Keratinocyte (primary cell): ENCODE measurements around the gene COL13A1. TPM values are rescaled to one million over a fixed set of nuclear protein-coding genes. Genes with fewer than 3 reads are reported as not detected.

Source experiments
- DNase-seq: peaks from one replicate; pipeline ENCODE4 v3.0.0-alpha.2; 2011; ENCODE audit warnings: low read depth, missing footprints, low spot score
- FAIRE-seq: peaks from 2 replicates; lab custom pipeline; 2011; peaks lifted over from hg19 to GRCh38; lab: Jason Lieb, UNC
- H2AFZ ChIP-seq: 2 replicates; pipeline ENCODE4 v1.6.0; 2012; ENCODE audit warnings: low read length, control low read depth, inconsistent platforms; ENCODE audit not compliant: control insufficient read depth
- H3K27ac ChIP-seq: 2 replicates; pipeline ENCODE4 v1.5.1; 2011; ENCODE audit warnings: low read length; ENCODE audit not compliant: control insufficient read depth, insufficient read depth
- H3K27me3 ChIP-seq: 3 replicates; pipeline ENCODE4 v1.6.0; 2011; ENCODE audit warnings: low read length; ENCODE audit not compliant: control insufficient read depth, insufficient read depth; ENCODE audit errors: extremely low read depth
- H3K36me3 ChIP-seq, 2 experiments: 2 replicates in 1 of 2; 3 replicates in 1 of 2; pipeline ENCODE4 v1.5.1; 2011; ENCODE audit warnings: low read length in 2 of 2, mild to moderate bottlenecking in 1 of 2; ENCODE audit not compliant: control insufficient read depth in 2 of 2, insufficient read depth in 2 of 2; ENCODE audit errors: extremely low read depth in 1 of 2
- H3K4me1 ChIP-seq: 3 replicates; pipeline ENCODE4 v1.5.1; 2011; ENCODE audit warnings: low read length; ENCODE audit not compliant: control insufficient read depth, insufficient read depth; ENCODE audit errors: extremely low read depth
- H3K4me2 ChIP-seq: 3 replicates; pipeline ENCODE4 v1.6.0; 2011; ENCODE audit warnings: low read depth, low read length; ENCODE audit not compliant: control insufficient read depth, insufficient read depth; ENCODE audit errors: extremely low read depth
- H3K4me3 ChIP-seq, 3 experiments: fragments of 200-600 bp in 1 of 3; sonication (generic) in 1 of 3; 2 replicates in 2 of 3; 3 replicates in 1 of 3; pipeline ENCODE4 v1.5.1; 2011 to 2016; ENCODE audit warnings: low read length in 3 of 3, mild to moderate bottlenecking in 3 of 3, control low read depth in 2 of 3, inconsistent platforms in 1 of 3, low read depth in 1 of 3, mixed read lengths in 1 of 3, mixed run types in 1 of 3, moderate library complexity in 1 of 3; ENCODE audit not compliant: control insufficient read depth in 2 of 3, insufficient read depth in 2 of 3; ENCODE audit errors: extremely low read depth in 1 of 3
- H3K79me2 ChIP-seq: 2 replicates; pipeline ENCODE4 v1.6.0; 2012; ENCODE audit warnings: low read length; ENCODE audit not compliant: control insufficient read depth, insufficient read depth
- H3K9ac ChIP-seq: 3 replicates; pipeline ENCODE4 v1.6.0; 2011; ENCODE audit warnings: low read length; ENCODE audit not compliant: control insufficient read depth, insufficient read depth; ENCODE audit errors: extremely low read depth
- H3K9me1 ChIP-seq: 3 replicates; pipeline ENCODE4 v1.6.0; 2011; ENCODE audit warnings: low read length; ENCODE audit not compliant: control insufficient read depth, insufficient read depth; ENCODE audit errors: extremely low read depth
- H3K9me3 ChIP-seq: 2 replicates; pipeline ENCODE4 v1.5.1; 2012; ENCODE audit warnings: low read depth, low read length; ENCODE audit not compliant: control insufficient read depth
- H4K20me1 ChIP-seq: 3 replicates; pipeline ENCODE4 v1.6.0; 2011; ENCODE audit warnings: low read length; ENCODE audit not compliant: control insufficient read depth, insufficient read depth; ENCODE audit errors: extremely low read depth
- CTCF ChIP-seq, 3 experiments: IDR thresholded peaks in 1 of 3; conservative IDR thresholded peaks in 1 of 3; optimal IDR thresholded peaks in 1 of 3; 2 replicates in 2 of 3; 3 replicates in 1 of 3; pipeline versions ENCODE3 to v1.5.1; 2011; ENCODE audit warnings: low read length in 3 of 3, mild to moderate bottlenecking in 3 of 3, moderate library complexity in 2 of 3, control low read depth in 1 of 3, inconsistent platforms in 1 of 3; ENCODE audit not compliant: insufficient read depth in 2 of 3; ENCODE audit errors: extremely low read depth in 1 of 3
- EZH2 ChIP-seq: IDR thresholded peaks from one replicate; pipeline ENCODE4 v1.6.1; 2012; ENCODE audit warnings: inconsistent platforms, mild to moderate bottlenecking, low read length, moderate library complexity
- dilution Hi-C: fragments of 300-500 bp; cut with MboI; formaldehyde crosslinking; loops from one replicate; pipeline ENCODE4 v1.7.0; 2020; ENCODE audit warnings: low sequenced_read_pairs; ENCODE audit not compliant: extremely low pct_ligation_motif_present
- polyA plus RNA-seq, 5 experiments: library from polyadenylated mRNA; depleted of rRNA in 3 of 5; stranded (reverse) in 3 of 5; stranded (forward) in 1 of 5; unstranded in 1 of 5; fragments of >200 nt; gene quantifications; 1 replicate in 1 of 5; 2 replicates in 3 of 5; 3 replicates in 1 of 5; pipeline versions ENCODE4 v1.2.1 to v1.2.3, GENCODE V29; 2011 to 2012; ENCODE audit warnings: missing spikeins in 2 of 5, low read depth in 1 of 5, low replicate concordance in 1 of 5

COL13A1 gene
- polyA plus RNA-seq, 1 donor (not counting 4 experiments of a cell fraction or from before 2014, with no cell fraction given): 1.5 TPM

DNA sequence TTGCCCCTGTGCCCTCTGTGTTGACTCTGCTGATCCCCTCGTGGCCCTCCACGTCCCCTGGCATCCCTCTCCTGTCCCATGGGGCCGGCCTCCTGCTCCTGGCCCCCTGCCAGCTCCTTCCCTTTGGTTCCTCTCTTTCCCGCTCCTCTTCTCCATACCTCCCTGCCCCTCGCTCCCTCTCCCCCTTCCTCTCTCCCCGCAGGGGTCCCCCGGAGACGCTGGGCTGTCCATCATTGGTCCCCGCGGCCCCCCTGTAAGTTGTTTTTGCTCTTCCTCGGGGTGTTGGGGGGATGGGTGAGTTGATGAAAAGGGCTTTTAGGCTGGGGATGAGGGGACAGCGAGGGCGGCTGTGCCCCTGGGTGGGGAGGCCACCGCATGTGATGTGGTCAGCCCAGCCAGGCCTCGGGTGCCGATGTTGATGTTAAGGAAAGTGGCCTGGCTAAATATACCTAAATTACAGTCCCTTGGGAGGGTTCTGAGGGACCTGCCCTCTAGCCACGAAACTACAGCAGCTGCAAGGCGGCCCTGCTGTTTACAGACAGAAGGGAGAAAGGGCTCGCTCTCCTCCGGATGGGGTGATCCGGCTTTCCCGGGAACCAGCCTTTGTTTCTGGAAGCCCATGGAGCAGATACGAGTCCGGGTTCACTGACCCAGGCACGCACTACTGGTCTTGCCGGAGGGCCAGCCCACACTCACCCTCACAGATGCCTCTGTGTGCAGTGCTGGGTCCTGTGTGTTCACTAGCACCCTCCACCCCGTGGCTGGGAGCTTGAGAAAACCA is 78.8 kb downstream of the COL13A1 start:
- H3K4me3 ChIP-seq: no peak overlapping the region
- no peak for DNase-seq
- H3K27me3 ChIP-seq: no peaks in the 10 kb centered on the region
- H3K4me1 ChIP-seq: no peaks in the 10 kb centered on the region
- H3K9me1 ChIP-seq: no peaks in the 10 kb centered on the region
- no peaks in the 10 kb centered on the region for H4K20me1 ChIP-seq
- no peak for TF ChIP-seq CTCF (optimal IDR thresholded peaks at IDR 0.05 in 1 of 3, IDR thresholded peaks at IDR 0.05 in 1 of 3, conservative IDR thresholded peaks at IDR 0.05 in 1 of 3; ENCODE audit: extremely low read depth in 1 of 3, insufficient read depth in 2 of 3, low read length in 3 of 3)
- no peak for TF ChIP-seq EZH2
- H3K36me3 ChIP-seq: no peaks in the 10 kb centered on the region
- no peaks in the 10 kb centered on the region for H3K79me2 ChIP-seq
- dilution Hi-C loops: no loop called here
- no peak overlapping the region for H3K9ac ChIP-seq
- no peaks in the 10 kb centered on the region for H3K9me3 ChIP-seq
- no peak for FAIRE-seq
- no peak overlapping the region for H3K4me2 ChIP-seq
- no peak overlapping the region for H2AFZ ChIP-seq
- H3K27ac ChIP-seq: no peak overlapping the region

- Histone ChIP-seq H3K9ac (no peak overlapping the region), H3K27me3 (no peaks in the 10 kb centered on the region), H3K4me2 (no peak overlapping the region), H3K4me1 (no peaks in the 10 kb centered on the region), H3K27ac (no peak overlapping the region), H3K79me2 (no peaks in the 10 kb centered on the region), H3K9me1 (no peaks in the 10 kb centered on the region), H3K9me3 (no peaks in the 10 kb centered on the region), H2AFZ (no peak overlapping the region), H3K4me3 (no peak overlapping the region), H3K36me3 (no peaks in the 10 kb centered on the region), H4K20me1 (no peaks in the 10 kb centered on the region)
- dilution Hi-C loops: no loop called here
- FAIRE-seq: no peak
- TF ChIP-seq EZH2: no peak
- no peak for TF ChIP-seq CTCF (optimal IDR thresholded peaks at IDR 0.05 in 1 of 3, IDR thresholded peaks at IDR 0.05 in 1 of 3, conservative IDR thresholded peaks at IDR 0.05 in 1 of 3; ENCODE audit: extremely low read depth in 1 of 3, insufficient read depth in 2 of 3, low read length in 3 of 3)
- no peak for DNase-seq
These were observed 79.5 kb downstream of the COL13A1 start for GRCh38 chr10:69881202-69881601.
